B cell (primary cell): ENCODE data around the gene RFC3. TPM values are rescaled to one million over a fixed set of nuclear protein-coding genes. Genes with fewer than 3 reads are reported as not detected.

Experiments
- ATAC-seq: fragments of 200-7000 bp; cut with Tn5 transposase; one replicate; pipeline ENCODE4 v1.10.0; 2021; ENCODE audit warnings: low read depth, mild to moderate bottlenecking, moderate number of reproducible peaks, moderate library complexity
- CTCF ChIA-PET: fragments of 350-600 bp; sonication (Branson Sonifier 250); formaldehyde crosslinking; loops from one replicate; lab custom pipeline; 2021; ENCODE audit warnings: antibody characterized with exemption, inconsistent platforms; lab: Charles Lee
- POLR2A ChIA-PET: fragments of 350-600 bp; sonication (Branson Sonifier 250); formaldehyde crosslinking; loops from one replicate; lab custom pipeline; 2021; ENCODE audit warnings: antibody characterized with exemption; lab: Charles Lee
- DNase-seq: peaks from one replicate; pipeline ENCODE4 v3.0.0; 2013
- H2AFZ ChIP-seq: 2 replicates; pipeline ENCODE4 v1.6.1; 2012; ENCODE audit warnings: mild to moderate bottlenecking, low read depth, low read length; ENCODE audit not compliant: insufficient read depth, poor library complexity, severe bottlenecking
- H3K27ac ChIP-seq, 2 donors: 1 replicate in 1 of 2; 2 replicates in 1 of 2; pipeline ENCODE4 v1.5.1; 2012 to 2013; ENCODE audit warnings: low read length in 2 of 2, mild to moderate bottlenecking in 2 of 2, moderate library complexity in 1 of 2
- H3K27me3 ChIP-seq, 4 experiments: fragments of 200-600 bp in 1 of 4; sonication (generic) in 1 of 4; replicated peaks in 1 of 4; 1 replicate in 2 of 4; 2 replicates in 2 of 4; pipeline versions ENCODE4 v1.6.1 to v1.7.0; 2013 to 2016; ENCODE audit warnings: low read length in 3 of 4, mild to moderate bottlenecking in 2 of 4, mixed read lengths in 1 of 4, moderate library complexity in 1 of 4; ENCODE audit not compliant: insufficient read depth in 4 of 4, control insufficient read depth in 3 of 4; ENCODE audit errors: control extremely low read depth in 1 of 4
- H3K36me3 ChIP-seq, 2 experiments: replicated peaks in 1 of 2; 1 replicate in 1 of 2; 2 replicates in 1 of 2; pipeline versions ENCODE4 v1.6.1 to v1.7.1; 2013; ENCODE audit warnings: low read length in 1 of 2; ENCODE audit not compliant: insufficient read depth in 2 of 2, control insufficient read depth in 1 of 2; ENCODE audit errors: control extremely low read depth in 1 of 2, extremely low read depth in 1 of 2
- H3K4me1 ChIP-seq, 2 donors: fragments of 200-600 bp in 1 of 2; sonication (generic) in 1 of 2; 1 replicate in 1 of 2; 2 replicates in 1 of 2; pipeline versions ENCODE4 v1.5.1 to v1.6.1; 2013 to 2017; ENCODE audit warnings: low read length in 2 of 2; ENCODE audit not compliant: control insufficient read depth in 2 of 2, insufficient read depth in 2 of 2
- H3K4me2 ChIP-seq: replicated peaks from 2 replicates; pipeline ENCODE3; 2012; ENCODE audit warnings: mild to moderate bottlenecking, low read depth, low read length; ENCODE audit not compliant: poor library complexity, severe bottlenecking
- H3K4me3 ChIP-seq, 5 experiments: fragments of 200-600 bp in 1 of 5; sonication (generic) in 1 of 5; 1 replicate in 3 of 5; 2 replicates in 2 of 5; pipeline versions ENCODE4 v1.5.1 to v1.7.0; 2011 to 2016; ENCODE audit warnings: low read length in 4 of 5, mild to moderate bottlenecking in 4 of 5, low read depth in 2 of 5, control low read depth in 1 of 5, moderate library complexity in 1 of 5; ENCODE audit not compliant: insufficient read depth in 1 of 5; ENCODE audit errors: control extremely low read depth in 1 of 5, extremely low read depth in 1 of 5
- H3K79me2 ChIP-seq: fragments of 200-600 bp; sonication (generic); one replicate; pipeline ENCODE4 v1.6.0; 2016; ENCODE audit warnings: low read length; ENCODE audit not compliant: control insufficient read depth, insufficient read depth
- H3K9ac ChIP-seq: fragments of 200-600 bp; sonication (generic); 2 replicates; pipeline ENCODE4 v1.6.1; 2017; ENCODE audit warnings: mild to moderate bottlenecking, low read length, moderate library complexity
- H3K9me3 ChIP-seq, 3 donors: one replicate each; pipeline versions ENCODE4 v1.6.1 to v1.7.1; 2013; ENCODE audit warnings: low read length in 2 of 3; ENCODE audit not compliant: control insufficient read depth in 2 of 3, insufficient read depth in 1 of 3; ENCODE audit errors: control extremely low read depth in 1 of 3
- H4K20me1 ChIP-seq: 2 replicates; pipeline ENCODE4 v1.6.0; 2012; ENCODE audit warnings: mild to moderate bottlenecking, low read length; ENCODE audit not compliant: insufficient read depth, control insufficient read depth, poor library complexity, severe bottlenecking
- H3K27ac Mint-ChIP-seq: one replicate; pipeline ENCODE4 v1.8.0; 2021; ENCODE audit warnings: mixed read lengths
- H3K27me3 Mint-ChIP-seq: one replicate; pipeline ENCODE4 v1.8.0; 2021; ENCODE audit warnings: mixed read lengths
- H3K4me1 Mint-ChIP-seq: one replicate; pipeline ENCODE4 v1.8.0; 2021; ENCODE audit warnings: mixed read lengths
- H3K4me3 Mint-ChIP-seq: one replicate; pipeline ENCODE4 v1.8.0; 2021; ENCODE audit warnings: mixed read lengths
- H3K9me3 Mint-ChIP-seq: one replicate; pipeline ENCODE4 v1.8.0; 2022; ENCODE audit warnings: mixed read lengths; ENCODE audit not compliant: insufficient read depth
- CTCF ChIP-seq: fragments of 200-600 bp; IDR thresholded peaks from one replicate; pipeline ENCODE4 v1.8.0; 2022; ENCODE audit warnings: antibody characterized with exemption, mild to moderate bottlenecking
- EZH2 ChIP-seq: IDR thresholded peaks from 2 replicates; pipeline ENCODE4 v1.6.1; 2012; ENCODE audit warnings: borderline replicate concordance, low read depth, mild to moderate bottlenecking, moderate library complexity, low read length; ENCODE audit not compliant: insufficient read depth, poor library complexity, severe bottlenecking
- WGBS: methylation state at CpG from one replicate; pipeline ENCODE4 v1.1.5; 2013; ENCODE audit warnings: missing lambda C conversion rate; ENCODE audit not compliant: insufficient coverage; 5-methylcytosine and 5-hydroxymethylcytosine counted together
- intact Hi-C: fragments of 100-400 bp; cut with micrococcal nuclease; formaldehyde crosslinking; loops from one replicate; pipeline ENCODE4 v1.10.0; 2022
- polyA plus RNA-seq: library from polyadenylated mRNA; depleted of rRNA; stranded (reverse); fragments of >200 nt; gene quantifications from 2 replicates; pipeline ENCODE4 v1.2.3, GENCODE V29; 2012
- total RNA-seq, 2 donors: library from RNA; stranded (reverse); fragments of 120-200 nt in 1 of 2; gene quantifications; 1 replicate in 1 of 2; 2 replicates in 1 of 2; pipeline versions ENCODE4 v1.2.3 to v1.2.4, GENCODE V29; 2013 to 2022

RFC3 gene
- total and polyA plus RNA-seq, 2 donors (not counting 1 experiment from before 2014, with no cell fraction given) = 3.2 to 9.4 TPM

- no peak overlapping the region for H3K4me3 Mint-ChIP-seq
- TF ChIP-seq CTCF (no peak), EZH2 (no peak)
- H3K27ac ChIP-seq = no peak overlapping the region
- H3K4me2 ChIP-seq = no peak overlapping the region
- no peak overlapping the region for H2AFZ ChIP-seq
- DNase-seq (no peak), ATAC-seq (no peak)
- POLR2A ChIA-PET = no interaction called here
- no peaks in the 10 kb centered on the region for H3K27me3 ChIP-seq
- no peaks in the 10 kb centered on the region for H3K4me1 Mint-ChIP-seq
- H4K20me1 ChIP-seq = no peaks in the 10 kb centered on the region
- no peaks in the 10 kb centered on the region for H3K9me3 ChIP-seq
- H3K79me2 ChIP-seq = peaks cover 3% of the 10 kb centered on the region
- 100% methylated on average over 2 of the region's 4 CpGs for WGBS
- intact Hi-C loops = no loop called here
- no peaks in the 10 kb centered on the region for H3K4me1 ChIP-seq
- H3K9me3 Mint-ChIP-seq = no peaks in the 10 kb centered on the region
- CTCF ChIA-PET = interaction anchor here (0.7 kb wide), 1 partner anchor 9 kb away, joined by 3 read pairs; no protein-coding TSS in a partner anchor
- no peak overlapping the region for H3K9ac ChIP-seq
- no peak overlapping the region for H3K4me3 ChIP-seq
- no peaks in the 10 kb centered on the region for H3K27me3 Mint-ChIP-seq
- H3K27ac Mint-ChIP-seq = no peak overlapping the region
- H3K36me3 ChIP-seq = peaks cover 1 to 46% of the 10 kb centered on the region in 2 experiments
Observed at GRCh38 chr13:33832872-33833271, 14.9 kb downstream of the RFC3 start.

- DNase-seq (no peak), ATAC-seq (no peak)
- intact Hi-C loops = no loop called here
- Histone ChIP-seq H3K9me3 (no peaks in the 10 kb centered on the region), H4K20me1 (no peaks in the 10 kb centered on the region), H3K36me3 (peaks cover 0 to 16% of the 10 kb centered on the region in 2 experiments), H3K27me3 (no peaks in the 10 kb centered on the region), H3K79me2 (no peaks in the 10 kb centered on the region), H3K9ac (no peak overlapping the region), H3K27ac (no peak overlapping the region), H3K4me3 (no peak overlapping the region), H3K4me2 (no peak overlapping the region), H2AFZ (no peak overlapping the region), H3K4me1 (no peaks in the 10 kb centered on the region)
- POLR2A ChIA-PET = no interaction called here
- no peaks in the 10 kb centered on the region for H3K27me3 Mint-ChIP-seq
- H3K4me1 Mint-ChIP-seq = no peaks in the 10 kb centered on the region
- CTCF ChIA-PET = no interaction called here
- H3K27ac Mint-ChIP-seq = no peak overlapping the region
- no peak overlapping the region for H3K4me3 Mint-ChIP-seq
- no peaks in the 10 kb centered on the region for H3K9me3 Mint-ChIP-seq
- TF ChIP-seq EZH2 (no peak), CTCF (no peak)
- no CpG with 5 or more reads among the region's 4 CpGs for WGBS
Observed at GRCh38 chr13:33838647-33839046, 20.7 kb downstream of the RFC3 start.
